Measurements from ENCODE around the gene TMEM231.
"Not testable (repeated sequence)": the region's sequence is repeated elsewhere in the genome, so short reads cannot be mapped to it uniquely, and the experiment has no call there.

The TMEM231 gene

GRCh38 chr16:75501820-75502219 lies 54.2 kb downstream of the TMEM231 start:
- not testable (repeated sequence) for H3K36me3 ChIP-seq (ENCODE audit: control insufficient read depth, insufficient read depth, low read length)

GRCh38 chr16:75501359-75501758 lies 54.7 kb downstream of the TMEM231 start:
- H3K27ac ChIP-seq (ENCODE audit: low read depth, low read length) = no peak overlapping the region
- H3K9ac ChIP-seq (ENCODE audit: low read length) = no peak overlapping the region
- H3K27me3 ChIP-seq (ENCODE audit: control insufficient read depth, insufficient read depth, low read length) = no peaks in the 10 kb centered on the region
- H3K9me3 ChIP-seq (ENCODE audit: control insufficient read depth, insufficient read depth, low read depth, low read length) = no peaks in the 10 kb centered on the region
- no peaks in the 10 kb centered on the region for H3K36me3 ChIP-seq (ENCODE audit: control insufficient read depth, insufficient read depth, low read length)
- no peaks in the 10 kb centered on the region for H3K4me1 ChIP-seq (ENCODE audit: control insufficient read depth, insufficient read depth, low read length)
- no peak overlapping the region for H3K4me3 ChIP-seq (ENCODE audit: low read depth, low read length)

More at GRCh38 chr16:75501820-75502219, 54.2 kb downstream of the TMEM231 start:
- not testable (repeated sequence) for H3K4me3 ChIP-seq (ENCODE audit: low read depth, low read length); H3K27ac ChIP-seq (ENCODE audit: low read depth, low read length); H3K4me1 ChIP-seq (ENCODE audit: control insufficient read depth, insufficient read depth, low read length); H3K9ac ChIP-seq (ENCODE audit: low read length); H3K9me3 ChIP-seq (ENCODE audit: control insufficient read depth, insufficient read depth, low read depth, low read length); H3K27me3 ChIP-seq (ENCODE audit: control insufficient read depth, insufficient read depth, low read length)

GRCh38 chr16:75498605-75499322 lies 57.3 kb downstream of the TMEM231 start:
- not testable (repeated sequence) for H3K4me1 ChIP-seq (ENCODE audit: control insufficient read depth, insufficient read depth, low read length)

GRCh38 chr16:75497558-75497957 lies 58.5 kb downstream of the TMEM231 start:
- H3K4me3 ChIP-seq (ENCODE audit: low read depth, low read length) = no peak overlapping the region
- no peak overlapping the region for H3K27ac ChIP-seq (ENCODE audit: low read depth, low read length)
- peaks cover 8% of the 10 kb centered on the region for H3K4me1 ChIP-seq (ENCODE audit: control insufficient read depth, insufficient read depth, low read length)

More at GRCh38 chr16:75498605-75499322, 57.3 kb downstream of the TMEM231 start:
- H3K4me3 ChIP-seq (ENCODE audit: low read depth, low read length); H3K27ac ChIP-seq (ENCODE audit: low read depth, low read length); H3K36me3 ChIP-seq (ENCODE audit: control insufficient read depth, insufficient read depth, low read length); H3K9me3 ChIP-seq (ENCODE audit: control insufficient read depth, insufficient read depth, low read depth, low read length); H3K27me3 ChIP-seq (ENCODE audit: control insufficient read depth, insufficient read depth, low read length); H3K9ac ChIP-seq (ENCODE audit: low read length): not testable (repeated sequence)

GRCh38 chr16:75495076-75495674 lies 60.9 kb downstream of the TMEM231 start, which contains the start of gene CHST6:
TSS of gene CHST6 (minus strand) at chr16:75495441. CDS start at chr16:75479828, 15,613 bp downstream.
- Histone ChIP-seq H3K27ac (ENCODE audit: low read depth, low read length) (no peak within 1 kb of the TSS), H3K9me3 (ENCODE audit: control insufficient read depth, insufficient read depth, low read depth, low read length) (no peaks in the 10 kb centered on the region), H3K36me3 (ENCODE audit: control insufficient read depth, insufficient read depth, low read length) (no peaks in the 10 kb centered on the region), H3K9ac (ENCODE audit: low read length) (peak within 1 kb of the TSS; percentile 80), H3K4me3 (ENCODE audit: low read depth, low read length) (peak within 1 kb of the TSS; percentile 80), H3K4me1 (ENCODE audit: control insufficient read depth, insufficient read depth, low read length) (peaks cover 14% of the 10 kb centered on the region), H3K27me3 (ENCODE audit: control insufficient read depth, insufficient read depth, low read length) (peaks cover 8% of the 10 kb centered on the region; the same call in 1 of the 2 replicates)

More at GRCh38 chr16:75497558-75497957, 58.5 kb downstream of the TMEM231 start:
- Histone ChIP-seq H3K27me3 (ENCODE audit: control insufficient read depth, insufficient read depth, low read length) (peaks cover 8% of the 10 kb centered on the region; the same call in 1 of the 2 replicates), H3K9ac (ENCODE audit: low read length) (no peak overlapping the region), H3K36me3 (ENCODE audit: control insufficient read depth, insufficient read depth, low read length) (no peaks in the 10 kb centered on the region), H3K9me3 (ENCODE audit: control insufficient read depth, insufficient read depth, low read depth, low read length) (no peaks in the 10 kb centered on the region)

GRCh38 chr16:75494661-75495075 lies 61.4 kb downstream of the TMEM231 start:
- H3K9ac ChIP-seq (ENCODE audit: low read length) = peak overlapping the region; percentile 80
- peaks cover 8% of the 10 kb centered on the region; the same call in 1 of the 2 replicates for H3K27me3 ChIP-seq (ENCODE audit: control insufficient read depth, insufficient read depth, low read length)
- H3K9me3 ChIP-seq (ENCODE audit: control insufficient read depth, insufficient read depth, low read depth, low read length) = no peaks in the 10 kb centered on the region
- peak overlapping the region; percentile 80 for H3K4me3 ChIP-seq (ENCODE audit: low read depth, low read length)
- peaks cover 14% of the 10 kb centered on the region for H3K4me1 ChIP-seq (ENCODE audit: control insufficient read depth, insufficient read depth, low read length)
- H3K27ac ChIP-seq (ENCODE audit: low read depth, low read length) = no peak overlapping the region
- H3K36me3 ChIP-seq (ENCODE audit: control insufficient read depth, insufficient read depth, low read length) = no peaks in the 10 kb centered on the region

GRCh38 chr16:75494184-75494583 lies 61.9 kb downstream of the TMEM231 start:
- Histone ChIP-seq H3K9ac (ENCODE audit: low read length) (peak overlapping the region; percentile 80), H3K4me3 (ENCODE audit: low read depth, low read length) (peak overlapping the region; percentile 80), H3K4me1 (ENCODE audit: control insufficient read depth, insufficient read depth, low read length) (peaks cover 14% of the 10 kb centered on the region)

GRCh38 chr16:75491876-75492275 lies 64.2 kb downstream of the TMEM231 start:
- Histone ChIP-seq H3K4me1 (ENCODE audit: control insufficient read depth, insufficient read depth, low read length) (peaks cover 14% of the 10 kb centered on the region), H3K9ac (ENCODE audit: low read length) (no peak overlapping the region), H3K4me3 (ENCODE audit: low read depth, low read length) (no peak overlapping the region), H3K27ac (ENCODE audit: low read depth, low read length) (no peak overlapping the region), H3K27me3 (ENCODE audit: control insufficient read depth, insufficient read depth, low read length) (peaks cover 8% of the 10 kb centered on the region; the same call in 1 of the 2 replicates), H3K9me3 (ENCODE audit: control insufficient read depth, insufficient read depth, low read depth, low read length) (no peaks in the 10 kb centered on the region), H3K36me3 (ENCODE audit: control insufficient read depth, insufficient read depth, low read length) (peaks cover 2% of the 10 kb centered on the region; the same call in 1 of the 2 replicates)

More at GRCh38 chr16:75494184-75494583, 61.9 kb downstream of the TMEM231 start:
- H3K36me3 ChIP-seq (ENCODE audit: control insufficient read depth, insufficient read depth, low read length) = no peaks in the 10 kb centered on the region
- H3K27ac ChIP-seq (ENCODE audit: low read depth, low read length) = no peak overlapping the region
- peaks cover 8% of the 10 kb centered on the region; the same call in 1 of the 2 replicates for H3K27me3 ChIP-seq (ENCODE audit: control insufficient read depth, insufficient read depth, low read length)
- H3K9me3 ChIP-seq (ENCODE audit: control insufficient read depth, insufficient read depth, low read depth, low read length) = no peaks in the 10 kb centered on the region

GRCh38 chr16:75488322-75488721 lies 67.7 kb downstream of the TMEM231 start:
- Histone ChIP-seq H3K36me3 (ENCODE audit: control insufficient read depth, insufficient read depth, low read length) (peaks cover 3% of the 10 kb centered on the region; the same call in 1 of the 2 replicates), H3K4me3 (ENCODE audit: low read depth, low read length) (no peak overlapping the region), H3K9me3 (ENCODE audit: control insufficient read depth, insufficient read depth, low read depth, low read length) (no peaks in the 10 kb centered on the region), H3K27ac (ENCODE audit: low read depth, low read length) (no peak overlapping the region), H3K9ac (ENCODE audit: low read length) (no peak overlapping the region), H3K27me3 (ENCODE audit: control insufficient read depth, insufficient read depth, low read length) (no peaks in the 10 kb centered on the region), H3K4me1 (ENCODE audit: control insufficient read depth, insufficient read depth, low read length) (peaks cover 7% of the 10 kb centered on the region; the same call in 1 of the 2 replicates)
